ENCODE data around the gene COLEC11. TPM values are rescaled to one million over a fixed set of nuclear protein-coding genes. Genes with fewer than 3 reads are reported as not detected.
A peak's percentile ranks its signal among the peaks of the same experiment; 100 is the strongest.

The COLEC11 gene
- total and polyA plus RNA-seq, 9 of the 15 experiments (the other 6 are each of a cell fraction or from before 2014, with no cell fraction given): 0.32 to 4.3 (median 1.8) TPM

DNA sequence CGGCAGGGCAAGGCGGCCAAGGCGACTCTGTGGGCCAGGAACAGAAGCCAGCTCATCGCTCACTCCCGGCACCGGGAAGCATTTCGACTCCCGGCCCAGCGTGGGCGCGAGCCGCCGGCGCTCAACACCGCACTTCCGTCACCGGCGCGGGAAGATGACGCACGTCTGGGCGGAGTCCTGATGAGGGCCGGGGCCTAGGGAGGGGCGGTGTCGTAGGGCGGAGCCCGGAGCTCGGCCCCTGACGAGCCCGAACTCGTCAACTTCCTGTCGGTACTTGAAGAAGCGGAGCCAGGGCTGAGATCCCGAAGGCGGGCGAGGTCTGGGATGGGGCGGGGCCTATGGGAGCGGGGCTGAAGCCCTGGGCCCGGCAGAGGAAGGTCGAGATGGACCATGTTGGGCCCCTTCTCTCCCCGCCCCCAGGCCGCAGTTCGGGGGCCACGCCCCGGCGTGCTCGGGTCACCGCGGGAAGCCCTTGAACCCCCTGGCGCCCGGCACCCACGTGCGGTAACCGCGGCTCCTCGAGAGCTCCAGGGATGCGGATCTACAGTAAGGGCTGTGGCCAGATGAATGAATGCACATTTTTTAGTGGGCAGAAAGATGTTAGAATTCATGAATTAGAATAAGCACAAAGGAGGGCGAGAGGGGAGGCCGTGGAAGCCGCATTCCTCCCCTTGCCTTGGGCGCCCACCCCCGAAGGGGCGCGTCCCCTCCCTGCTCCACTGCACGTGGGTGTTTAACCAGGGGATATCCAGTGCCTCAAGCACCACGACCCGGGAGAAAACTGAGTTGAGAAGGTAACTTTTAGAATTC, 36.5 kb upstream of the COLEC11 start, which contains the start of gene RNASEH1 (continued):
- TF ChIP-seq RBM34 (IDR thresholded peaks at IDR 0.05; ENCODE audit: borderline replicate concordance, insufficient read depth, low read length) (no peak), FOXM1 (IDR thresholded peaks at IDR 0.05; ENCODE audit: low read depth) (no peak), FOXM1 (CRISPR knock-in tag; IDR thresholded peaks at IDR 0.05; ENCODE audit: low read depth) (no peak), SMARCB1 (IDR thresholded peaks at IDR 0.05; ENCODE audit: insufficient read length, low read depth) (no peak), HDAC1 (IDR thresholded peaks at IDR 0.05) (peak; percentile 65 to 98), BRD9 (IDR thresholded peaks at IDR 0.05; ENCODE audit: low read depth, partially characterized antibody) (no peak), ETV6 (IDR thresholded peaks at IDR 0.05; ENCODE audit: borderline replicate concordance in 1 of 2, low read depth in 2 of 2, low read length in 1 of 2) (no peak), ETV6 (CRISPR knock-in tag; IDR thresholded peaks at IDR 0.05; ENCODE audit: borderline replicate concordance) (no peak), NR3C1 (CRISPR knock-in tag; IDR thresholded peaks at IDR 0.05) (no peak), NFE2 (IDR thresholded peaks at IDR 0.05; ENCODE audit: low read depth) (0 out of 2 replicates have a peak, but pooled peaks have one; percentile 8), TAF1 (IDR thresholded peaks at IDR 0.05; ENCODE audit: control insufficient read depth, extremely low read depth, insufficient read depth, low read length, severe bottlenecking) (peak; percentile 89), CREB1 (IDR thresholded peaks at IDR 0.05) (peak; percentile 99), CREB1 (CRISPR knock-in tag; IDR thresholded peaks at IDR 0.05) (peak; percentile 99), TAL1 (IDR thresholded peaks at IDR 0.05) (no peak), ZNF76 (CRISPR knock-in tag; IDR thresholded peaks at IDR 0.05; ENCODE audit: borderline replicate concordance) (peak; percentile 51; the same call in 1 of the 2 replicates), YY1 (IDR thresholded peaks at IDR 0.05; ENCODE audit: borderline replicate concordance in 1 of 3, control insufficient read depth in 1 of 3, extremely low read depth in 1 of 3, insufficient read depth in 3 of 3, insufficient read length in 1 of 3, insufficient replicate concordance in 2 of 3, low read depth in 1 of 3, low read length in 2 of 3) (peak in 2 of 3 experiments; percentile 37 to 58), DMBX1 (CRISPR knock-in tag; IDR thresholded peaks at IDR 0.05; ENCODE audit: borderline replicate concordance) (0 out of 2 replicates have a peak, but pooled peaks have one; percentile 34), MED1 (CRISPR knock-in tag; IDR thresholded peaks at IDR 0.05; ENCODE audit: borderline replicate concordance) (no peak), PHF8 (IDR thresholded peaks at IDR 0.05; ENCODE audit: borderline replicate concordance, low read length) (peak; percentile 98)
- TF ChIP-seq, protein P1, sequence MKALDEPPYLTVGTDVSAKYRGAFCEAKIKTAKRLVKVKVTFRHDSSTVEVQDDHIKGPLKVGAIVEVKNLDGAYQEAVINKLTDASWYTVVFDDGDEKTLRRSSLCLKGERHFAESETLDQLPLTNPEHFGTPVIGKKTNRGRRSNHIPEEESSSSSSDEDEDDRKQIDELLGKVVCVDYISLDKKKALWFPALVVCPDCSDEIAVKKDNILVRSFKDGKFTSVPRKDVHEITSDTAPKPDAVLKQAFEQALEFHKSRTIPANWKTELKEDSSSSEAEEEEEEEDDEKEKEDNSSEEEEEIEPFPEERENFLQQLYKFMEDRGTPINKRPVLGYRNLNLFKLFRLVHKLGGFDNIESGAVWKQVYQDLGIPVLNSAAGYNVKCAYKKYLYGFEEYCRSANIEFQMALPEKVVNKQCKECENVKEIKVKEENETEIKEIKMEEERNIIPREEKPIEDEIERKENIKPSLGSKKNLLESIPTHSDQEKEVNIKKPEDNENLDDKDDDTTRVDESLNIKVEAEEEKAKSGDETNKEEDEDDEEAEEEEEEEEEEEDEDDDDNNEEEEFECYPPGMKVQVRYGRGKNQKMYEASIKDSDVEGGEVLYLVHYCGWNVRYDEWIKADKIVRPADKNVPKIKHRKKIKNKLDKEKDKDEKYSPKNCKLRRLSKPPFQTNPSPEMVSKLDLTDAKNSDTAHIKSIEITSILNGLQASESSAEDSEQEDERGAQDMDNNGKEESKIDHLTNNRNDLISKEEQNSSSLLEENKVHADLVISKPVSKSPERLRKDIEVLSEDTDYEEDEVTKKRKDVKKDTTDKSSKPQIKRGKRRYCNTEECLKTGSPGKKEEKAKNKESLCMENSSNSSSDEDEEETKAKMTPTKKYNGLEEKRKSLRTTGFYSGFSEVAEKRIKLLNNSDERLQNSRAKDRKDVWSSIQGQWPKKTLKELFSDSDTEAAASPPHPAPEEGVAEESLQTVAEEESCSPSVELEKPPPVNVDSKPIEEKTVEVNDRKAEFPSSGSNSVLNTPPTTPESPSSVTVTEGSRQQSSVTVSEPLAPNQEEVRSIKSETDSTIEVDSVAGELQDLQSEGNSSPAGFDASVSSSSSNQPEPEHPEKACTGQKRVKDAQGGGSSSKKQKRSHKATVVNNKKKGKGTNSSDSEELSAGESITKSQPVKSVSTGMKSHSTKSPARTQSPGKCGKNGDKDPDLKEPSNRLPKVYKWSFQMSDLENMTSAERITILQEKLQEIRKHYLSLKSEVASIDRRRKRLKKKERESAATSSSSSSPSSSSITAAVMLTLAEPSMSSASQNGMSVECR (CRISPR knock-in tag; IDR thresholded peaks at IDR 0.05): peak; percentile 97
